HCT116 (cell line): Measurements from ENCODE around the gene GNA12. TPM values are rescaled to one million over a fixed set of nuclear protein-coding genes. Genes with fewer than 3 reads are reported as not detected.

Experiments used
- ATAC-seq: fragments of 200-7000 bp; cut with Tn5 transposase; 2 replicates; pipeline ENCODE4 v1.9.1; 2020; ENCODE audit warnings: mild to moderate bottlenecking, moderate library complexity
- BruUV-seq: library from RNA; stranded (reverse); fragments of 400-500 nt; replicated peaks from 2 replicates; lab custom pipeline; 2021; lab: Mats Ljungman, UMichigan
- CTCF ChIA-PET: fragments of 300-600 bp; sonication (Branson Sonifier 250); formaldehyde crosslinking; loops from one replicate; lab custom pipeline; 2021; ENCODE audit warnings: antibody characterized with exemption; lab: Charles Lee
- POLR2A ChIA-PET: fragments of 300-600, 350-600 bp; sonication (Branson Sonifier 250); formaldehyde crosslinking; loops from one replicate; lab custom pipeline; 2021; ENCODE audit warnings: antibody characterized with exemption; lab: Charles Lee
- RAD21 ChIA-PET, 2 experiments: fragments of 300-600 bp; sonication (Branson Sonifier 250); formaldehyde crosslinking; loops; one replicate each; lab custom pipeline; 2023; ENCODE audit warnings: low total read pairs in 2 of 2; ENCODE audit not compliant: uncharacterized antibody in 2 of 2, unreplicated experiment in 2 of 2, low non-redundant PET in 1 of 2; lab: Charles Lee
- DNase-seq: peaks from one replicate; pipeline ENCODE4 v3.0.0-alpha.2; 2010; ENCODE audit warnings: low read depth, low spot score
- H2AFZ ChIP-seq: fragments of 200-600 bp; shearing (Covaris generic), sonication (generic); 2 replicates; pipeline ENCODE4 v1.6.1; 2017; ENCODE audit warnings: low read depth, mixed run types, mixed read lengths, antibody characterized with exemption, low read length; ENCODE audit not compliant: poor library complexity, severe bottlenecking
- H3K27ac ChIP-seq: 2 replicates; pipeline ENCODE4 v1.5.1; 2012; ENCODE audit warnings: low read depth, low read length
- H3K27me3 ChIP-seq: fragments of 200-600 bp; sonication (generic); 2 replicates; pipeline ENCODE4 v1.6.1; 2016; ENCODE audit warnings: mixed run types, low read length, mixed read lengths; ENCODE audit not compliant: insufficient read depth
- H3K36me3 ChIP-seq, 2 experiments: fragments of 200-500 bp in 1 of 2; fragments of 200-600 bp in 1 of 2; sonication (Bioruptor generic) in 1 of 2; sonication (generic) in 1 of 2; 2 replicates each; pipeline versions ENCODE4 v1.5.1 to v1.6.1; 2014 to 2016; ENCODE audit warnings: low read length in 2 of 2, inconsistent platforms in 1 of 2, mixed read lengths in 1 of 2, mixed run types in 1 of 2; ENCODE audit not compliant: insufficient read depth in 2 of 2, control insufficient read depth in 1 of 2
- H3K4me1 ChIP-seq, 2 experiments: fragments of 200-600 bp in 1 of 2; sonication (generic) in 1 of 2; 2 replicates each; pipeline versions ENCODE4 v1.5.1 to v1.6.1; 2012 to 2017; ENCODE audit warnings: low read length in 2 of 2, inconsistent platforms in 1 of 2, mild to moderate bottlenecking in 1 of 2, mixed read lengths in 1 of 2, mixed run types in 1 of 2, moderate library complexity in 1 of 2; ENCODE audit not compliant: insufficient read depth in 2 of 2, control insufficient read depth in 1 of 2
- H3K4me2 ChIP-seq: fragments of 200-600 bp; sonication (generic); 2 replicates; pipeline ENCODE4 v1.6.1; 2017; ENCODE audit warnings: mixed run types, low read length, mixed read lengths
- H3K4me3 ChIP-seq, 2 experiments: fragments of 200-600 bp in 1 of 2; sonication (generic) in 1 of 2; replicated peaks in 1 of 2; 2 replicates each; pipeline ENCODE4 v1.5.1; 2011 to 2016; ENCODE audit warnings: low read length in 2 of 2, control low read depth in 1 of 2, low read depth in 1 of 2, mild to moderate bottlenecking in 1 of 2, mixed read lengths in 1 of 2, mixed run types in 1 of 2
- H3K79me2 ChIP-seq: fragments of 200-600 bp; sonication (generic); 2 replicates; pipeline ENCODE4 v1.6.1; 2017; ENCODE audit warnings: mild to moderate bottlenecking, mixed run types, low read length, moderate library complexity, mixed read lengths; ENCODE audit not compliant: insufficient read depth
- H3K9ac ChIP-seq: fragments of 200-600 bp; sonication (generic); 2 replicates; pipeline ENCODE4 v1.6.1; 2016; ENCODE audit warnings: low read length, mixed read lengths
- H3K9me2 ChIP-seq: fragments of 200-600 bp; sonication (generic), shearing (Covaris generic); 2 replicates; pipeline ENCODE4 v1.6.1; 2017; ENCODE audit warnings: mixed run types, mild to moderate bottlenecking, moderate library complexity; ENCODE audit not compliant: insufficient read depth
- H3K9me3 ChIP-seq, 2 experiments: fragments of 200-500 bp in 1 of 2; fragments of 200-600 bp in 1 of 2; sonication (Bioruptor generic) in 1 of 2; sonication (generic) in 1 of 2; 2 replicates each; pipeline ENCODE4 v1.6.1; 2014 to 2017; ENCODE audit warnings: low read length in 2 of 2, mixed read lengths in 2 of 2, inconsistent platforms in 1 of 2, low read depth in 1 of 2, mild to moderate bottlenecking in 1 of 2, mixed run types in 1 of 2, moderate library complexity in 1 of 2; ENCODE audit not compliant: control insufficient read depth in 1 of 2, insufficient read depth in 1 of 2
- H4K20me1 ChIP-seq: fragments of 200-600 bp; sonication (generic), shearing (Covaris generic); 2 replicates; pipeline ENCODE4 v1.6.1; 2017; ENCODE audit warnings: mixed run types, mild to moderate bottlenecking, moderate library complexity; ENCODE audit not compliant: insufficient read depth
- ATF3 ChIP-seq: IDR thresholded peaks from 2 replicates; pipeline ENCODE4 v1.6.1; 2012
- CBX3 ChIP-seq: IDR thresholded peaks from 2 replicates; pipeline ENCODE4 v1.6.1; 2012; ENCODE audit warnings: low read depth
- CEBPB ChIP-seq: IDR thresholded peaks from 2 replicates; pipeline ENCODE4 v1.6.1; 2012; ENCODE audit warnings: low read depth
- CTCF ChIP-seq, 3 experiments: fragments of 200-600 bp in 1 of 3; sonication (generic) in 1 of 3; IDR thresholded peaks in 2 of 3; conservative IDR thresholded peaks in 1 of 3; 2 replicates each; pipeline ENCODE4 v1.5.1; 2012 to 2017; ENCODE audit warnings: low read depth in 2 of 3, low read length in 2 of 3, antibody characterized with exemption in 1 of 3, borderline replicate concordance in 1 of 3, control low read depth in 1 of 3, mild to moderate bottlenecking in 1 of 3, mixed read lengths in 1 of 3, mixed run types in 1 of 3, moderate library complexity in 1 of 3; ENCODE audit not compliant: insufficient read depth in 1 of 3
- EGR1 ChIP-seq: IDR thresholded peaks from 2 replicates; pipeline ENCODE4 v1.6.1; 2012; ENCODE audit warnings: low read depth
- EZH2 ChIP-seq: fragments of 200-600 bp; sonication (generic); IDR thresholded peaks from 2 replicates; pipeline ENCODE4 v1.6.1; 2017; ENCODE audit warnings: antibody characterized with exemption, mixed run types
- EZH2phosphoT487 ChIP-seq: fragments of 200-600 bp; IDR thresholded peaks from 2 replicates; pipeline ENCODE4 v1.6.1; 2018; ENCODE audit warnings: antibody characterized with exemption, borderline replicate concordance
- FOSL1 ChIP-seq: IDR thresholded peaks from 2 replicates; pipeline ENCODE4 v1.6.1; 2012; ENCODE audit warnings: low read depth
- JUND ChIP-seq: IDR thresholded peaks from 2 replicates; pipeline ENCODE4 v1.6.1; 2012
- POLR2A ChIP-seq: IDR thresholded peaks from 2 replicates; pipeline ENCODE4 v1.7.0; 2011; ENCODE audit warnings: borderline replicate concordance; ENCODE audit not compliant: insufficient read depth, insufficient read length; ENCODE audit errors: extremely low read depth
- POLR2AphosphoS5 ChIP-seq: IDR thresholded peaks from 2 replicates; pipeline ENCODE4 v1.6.1; 2011; ENCODE audit warnings: mild to moderate bottlenecking, low read depth, low read length, moderate library complexity
- SP1 ChIP-seq: IDR thresholded peaks from 2 replicates; pipeline ENCODE4 v1.6.1; 2012; ENCODE audit warnings: low read depth
- SRF ChIP-seq: IDR thresholded peaks from 2 replicates; pipeline ENCODE4 v1.6.1; 2012; ENCODE audit warnings: low read depth
- TCF7L2 ChIP-seq: IDR thresholded peaks from 2 replicates; pipeline ENCODE4 v1.7.0; 2011; ENCODE audit warnings: borderline replicate concordance, inconsistent platforms; ENCODE audit not compliant: insufficient read depth, insufficient read length; ENCODE audit errors: extremely low read depth
- ZBTB33 ChIP-seq: IDR thresholded peaks from 2 replicates; pipeline ENCODE4 v1.6.1; 2011; ENCODE audit warnings: mild to moderate bottlenecking, low read length, moderate library complexity; ENCODE audit not compliant: insufficient replicate concordance; ENCODE audit errors: extremely low read depth
- ZFX ChIP-seq: fragments of 450-650 bp; IDR thresholded peaks from 2 replicates; pipeline ENCODE4 v1.6.1; 2017
- intact Hi-C: fragments of 100-400 bp; cut with micrococcal nuclease; formaldehyde crosslinking; loops from 2 replicates; pipeline ENCODE4 v1.10.0; 2022
- total RNA-seq: library from RNA; stranded (reverse); gene quantifications from one replicate; pipeline ENCODE4 v1.2.1, GENCODE V29; 2021; ENCODE audit not compliant: unreplicated experiment
- TF ChIP-seq, protein P1 (sequence below): IDR thresholded peaks from 2 replicates; pipeline ENCODE4 v1.6.1; 2012

GNA12 gene
- total RNA-seq, 1 experiment from 2014 or later, result 32.6 TPM

- intact Hi-C loops, result no loop called here
- POLR2A ChIA-PET, result no interaction called here
- no peak overlapping the region for H3K9ac ChIP-seq
- no peaks in the 10 kb centered on the region for H3K9me2 ChIP-seq
- no peak overlapping the region for H2AFZ ChIP-seq
- H3K4me2 ChIP-seq, result no peak overlapping the region
- H3K36me3 ChIP-seq, result no peaks in the 10 kb centered on the region
- TF ChIP-seq CBX3 (no peak), FOSL1 (no peak), SRF (no peak), JUND (no peak), ZFX (no peak), POLR2AphosphoS5 (no peak), ATF3 (no peak), ZBTB33 (no peak), EZH2phosphoT487 (no peak), EZH2 (no peak), EGR1 (no peak), TCF7L2 (no peak), POLR2A (no peak), CEBPB (no peak), SP1 (no peak), CTCF (IDR thresholded peaks at IDR 0.05 in 2 of 3, conservative IDR thresholded peaks at IDR 0.05 in 1 of 3; ENCODE audit: borderline replicate concordance in 1 of 3, insufficient read depth in 1 of 3, low read depth in 2 of 3, low read length in 2 of 3) (no peak)
- TF ChIP-seq, protein P1, sequence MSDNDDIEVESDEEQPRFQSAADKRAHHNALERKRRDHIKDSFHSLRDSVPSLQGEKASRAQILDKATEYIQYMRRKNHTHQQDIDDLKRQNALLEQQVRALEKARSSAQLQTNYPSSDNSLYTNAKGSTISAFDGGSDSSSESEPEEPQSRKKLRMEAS, result no peak
- no peak for ATAC-seq
- H4K20me1 ChIP-seq, result no peaks in the 10 kb centered on the region
- no peak overlapping the region for H3K4me3 ChIP-seq
- RAD21 ChIA-PET, result no interaction called here
- no peak for DNase-seq
- no TSS peak for BruUV-seq
- H3K27ac ChIP-seq, result no peak overlapping the region
- no peaks in the 10 kb centered on the region for H3K9me3 ChIP-seq
- CTCF ChIA-PET, result no interaction called here
- peaks cover 5% of the 10 kb centered on the region; the same call in 1 of the 2 replicates for H3K79me2 ChIP-seq
- H3K27me3 ChIP-seq, result no peaks in the 10 kb centered on the region
- H3K4me1 ChIP-seq, result peaks cover 0 to under 1% of the 10 kb centered on the region in 2 experiments; a peak in 1 of 4 replicates
Measured at GRCh38 chr7:2738766-2739549, 105.2 kb downstream of the GNA12 start.
